Right lobe of liver (tissue), 4 donors: ENCODE data around the gene RHOXF1.

ENCODE experiments used
- CTCF ChIP-seq, 4 donors: fragments of 200-600 bp in 3 of 4; fragments of 450-650 bp in 1 of 4; IDR thresholded peaks; one replicate each; pipeline versions ENCODE4 v1.5.1 to v1.8.0; 2016 to 2022; ENCODE audit warnings: antibody characterized with exemption in 4 of 4, mild to moderate bottlenecking in 2 of 4
- POLR2A ChIP-seq: fragments of 450-650 bp; IDR thresholded peaks from one replicate; pipeline ENCODE4 v1.6.1; 2017; ENCODE audit warnings: antibody characterized with exemption, mild to moderate bottlenecking
- donor health status: DM: no; HTN: no; CAD: no.
- donor health status: DM: no; HTN: no; CAD: no.
- donor health status: DM: no; HTN: yes; CAD: no.

DNA sequence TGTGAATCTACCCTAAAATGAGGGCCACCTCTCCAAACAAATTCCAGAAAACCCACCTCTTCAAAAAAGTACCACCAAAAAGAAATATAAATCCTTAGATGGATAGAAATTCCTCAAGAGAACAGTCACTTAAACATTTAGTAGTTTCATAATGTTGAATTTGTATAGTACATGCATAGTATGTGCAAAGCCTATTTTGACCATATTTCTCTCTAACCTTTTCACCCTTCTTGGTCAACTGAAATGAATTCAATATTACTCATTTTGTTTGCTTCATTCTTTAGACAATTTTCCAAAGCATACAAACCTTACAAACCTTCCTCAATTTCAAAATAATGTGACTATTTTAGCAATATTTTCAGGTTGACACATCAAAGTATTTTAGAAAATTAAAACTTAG, 4.1 kb downstream of the RHOXF1 start:
- no peak for TF ChIP-seq CTCF (IDR thresholded peaks at IDR 0.05)
- TF ChIP-seq POLR2A = no peak
